ENCODE results near the gene ABI3BP.

Gene ABI3BP

GRCh38 chr3:100725935-100726513 is 267.2 kb downstream of the ABI3BP start:
- Histone ChIP-seq H3K4me2 (ENCODE audit: low read depth, low read length, poor library complexity, severe bottlenecking) (no peak overlapping the region), H2AFZ (ENCODE audit: low read length) (no peak overlapping the region), H3K36me3 (ENCODE audit: insufficient read depth, low read length) (peaks cover 79% of the 10 kb centered on the region), H3K9me3 (ENCODE audit: insufficient read depth, low read depth, low read length) (no peaks in the 10 kb centered on the region; the same call in 1 of the 2 replicates), H3F3A (ENCODE audit: low read depth) (no peaks in the 10 kb centered on the region), H3K79me2 (ENCODE audit: insufficient read depth, low read length) (peaks cover 39% of the 10 kb centered on the region; the same call in 1 of the 2 replicates), H3K4me3 (ENCODE audit: low read length, poor library complexity, severe bottlenecking) (no peak overlapping the region), H3K4me1 (ENCODE audit: insufficient read depth, low read length, poor library complexity, severe bottlenecking) (no peaks in the 10 kb centered on the region), H3K27me3 (ENCODE audit: insufficient read depth, low read length, poor library complexity, severe bottlenecking) (no peaks in the 10 kb centered on the region), H3K9me2 (replicated peaks; ENCODE audit: low read depth, low read length) (no peaks in the 10 kb centered on the region), H4K20me1 (ENCODE audit: insufficient read depth, low read length, poor library complexity, severe bottlenecking) (peaks cover 32% of the 10 kb centered on the region), H3K9ac (ENCODE audit: low read depth, low read length, poor library complexity, severe bottlenecking) (no peak overlapping the region)
- no peak for TF ChIP-seq EZH2phosphoT487 (IDR thresholded peaks at IDR 0.05; ENCODE audit: borderline replicate concordance)
- TF ChIP-seq, protein P1, sequence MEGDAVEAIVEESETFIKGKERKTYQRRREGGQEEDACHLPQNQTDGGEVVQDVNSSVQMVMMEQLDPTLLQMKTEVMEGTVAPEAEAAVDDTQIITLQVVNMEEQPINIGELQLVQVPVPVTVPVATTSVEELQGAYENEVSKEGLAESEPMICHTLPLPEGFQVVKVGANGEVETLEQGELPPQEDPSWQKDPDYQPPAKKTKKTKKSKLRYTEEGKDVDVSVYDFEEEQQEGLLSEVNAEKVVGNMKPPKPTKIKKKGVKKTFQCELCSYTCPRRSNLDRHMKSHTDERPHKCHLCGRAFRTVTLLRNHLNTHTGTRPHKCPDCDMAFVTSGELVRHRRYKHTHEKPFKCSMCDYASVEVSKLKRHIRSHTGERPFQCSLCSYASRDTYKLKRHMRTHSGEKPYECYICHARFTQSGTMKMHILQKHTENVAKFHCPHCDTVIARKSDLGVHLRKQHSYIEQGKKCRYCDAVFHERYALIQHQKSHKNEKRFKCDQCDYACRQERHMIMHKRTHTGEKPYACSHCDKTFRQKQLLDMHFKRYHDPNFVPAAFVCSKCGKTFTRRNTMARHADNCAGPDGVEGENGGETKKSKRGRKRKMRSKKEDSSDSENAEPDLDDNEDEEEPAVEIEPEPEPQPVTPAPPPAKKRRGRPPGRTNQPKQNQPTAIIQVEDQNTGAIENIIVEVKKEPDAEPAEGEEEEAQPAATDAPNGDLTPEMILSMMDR (conservative IDR thresholded peaks at IDR 0.05; ENCODE audit: low read length): no peak

DNA sequence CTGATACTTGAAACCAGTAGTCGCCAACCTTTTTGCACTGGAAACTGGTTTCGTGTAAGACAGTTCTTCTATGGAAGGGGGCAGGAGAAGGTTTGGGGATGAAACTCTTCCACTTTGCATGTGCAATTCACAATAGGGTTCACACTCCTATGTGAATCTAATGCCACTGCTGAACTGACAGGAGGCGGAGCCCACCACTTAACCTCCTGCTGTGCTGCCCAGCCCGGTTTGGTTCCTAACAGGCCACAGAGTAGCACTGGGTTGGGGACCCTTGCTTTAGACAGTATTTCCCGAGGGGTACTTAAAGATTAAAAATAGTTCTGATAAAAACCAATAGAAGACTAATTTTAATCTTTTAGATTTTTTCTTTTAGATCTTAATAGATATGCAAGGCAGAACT is 272.8 kb downstream of the ABI3BP start:
- TF ChIP-seq EZH2phosphoT487 (IDR thresholded peaks at IDR 0.05; ENCODE audit: borderline replicate concordance): no peak
- TF ChIP-seq, protein P1 (conservative IDR thresholded peaks at IDR 0.05; ENCODE audit: low read length): no peak

DNA sequence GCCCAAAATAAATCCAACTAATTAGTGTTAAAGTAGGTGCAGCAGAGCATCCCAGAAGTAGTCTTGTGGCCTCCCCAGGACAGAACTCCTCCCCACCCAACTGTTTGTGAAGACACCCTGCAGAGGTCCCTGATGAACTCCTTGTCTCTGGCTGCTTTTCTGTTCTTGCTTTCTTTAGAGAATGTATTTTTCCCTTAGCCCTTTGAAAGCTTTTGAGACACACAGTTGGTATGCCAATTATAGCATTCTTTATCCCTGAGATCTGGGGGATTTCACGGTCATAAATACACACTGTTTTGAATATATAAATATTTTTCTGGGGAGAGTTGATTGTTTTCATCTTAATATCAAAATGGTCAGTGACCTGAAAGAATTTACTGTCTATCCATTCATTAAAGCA is 274.1 kb downstream of the ABI3BP start:
- Histone ChIP-seq H3K9ac (ENCODE audit: low read depth, low read length, poor library complexity, severe bottlenecking) (no peak overlapping the region), H3K36me3 (ENCODE audit: insufficient read depth, low read length) (peaks cover 65% of the 10 kb centered on the region), H3K4me3 (ENCODE audit: low read length, poor library complexity, severe bottlenecking) (peak overlapping the region; percentile 32), H4K20me1 (ENCODE audit: insufficient read depth, low read length, poor library complexity, severe bottlenecking) (peaks cover 69% of the 10 kb centered on the region), H3K9me3 (ENCODE audit: insufficient read depth, low read depth, low read length) (no peaks in the 10 kb centered on the region; the same call in 1 of the 2 replicates), H3K9me2 (replicated peaks; ENCODE audit: low read depth, low read length) (no peaks in the 10 kb centered on the region), H3K4me2 (ENCODE audit: low read depth, low read length, poor library complexity, severe bottlenecking) (peak overlapping the region; percentile 59), H3K79me2 (ENCODE audit: insufficient read depth, low read length) (peaks cover 81% of the 10 kb centered on the region), H2AFZ (ENCODE audit: low read length) (no peak overlapping the region), H3F3A (ENCODE audit: low read depth) (no peaks in the 10 kb centered on the region), H3K27me3 (ENCODE audit: insufficient read depth, low read length, poor library complexity, severe bottlenecking) (no peaks in the 10 kb centered on the region), H3K4me1 (ENCODE audit: insufficient read depth, low read length, poor library complexity, severe bottlenecking) (peaks cover 47% of the 10 kb centered on the region)
- no peak for TF ChIP-seq EZH2phosphoT487 (IDR thresholded peaks at IDR 0.05; ENCODE audit: borderline replicate concordance)
- TF ChIP-seq, protein P1 (conservative IDR thresholded peaks at IDR 0.05; ENCODE audit: low read length): no peak

More for the DNA sequence above, 272.8 kb downstream of the ABI3BP start:
- H3F3A ChIP-seq (ENCODE audit: low read depth): no peaks in the 10 kb centered on the region
- peaks cover 56% of the 10 kb centered on the region for H4K20me1 ChIP-seq (ENCODE audit: insufficient read depth, low read length, poor library complexity, severe bottlenecking)
- no peaks in the 10 kb centered on the region; the same call in 1 of the 2 replicates for H3K9me3 ChIP-seq (ENCODE audit: insufficient read depth, low read depth, low read length)
- H3K27me3 ChIP-seq (ENCODE audit: insufficient read depth, low read length, poor library complexity, severe bottlenecking): no peaks in the 10 kb centered on the region
- H3K9me2 ChIP-seq (replicated peaks; ENCODE audit: low read depth, low read length): no peaks in the 10 kb centered on the region
- H3K9ac ChIP-seq (ENCODE audit: low read depth, low read length, poor library complexity, severe bottlenecking): no peak overlapping the region
- no peak overlapping the region for H2AFZ ChIP-seq (ENCODE audit: low read length)
- peaks cover 37% of the 10 kb centered on the region for H3K4me1 ChIP-seq (ENCODE audit: insufficient read depth, low read length, poor library complexity, severe bottlenecking)
- peak overlapping the region; percentile 59 for H3K4me2 ChIP-seq (ENCODE audit: low read depth, low read length, poor library complexity, severe bottlenecking)
- H3K79me2 ChIP-seq (ENCODE audit: insufficient read depth, low read length): peaks cover 73% of the 10 kb centered on the region
- H3K36me3 ChIP-seq (ENCODE audit: insufficient read depth, low read length): peaks cover 63% of the 10 kb centered on the region
- no peak overlapping the region for H3K4me3 ChIP-seq (ENCODE audit: low read length, poor library complexity, severe bottlenecking)

All from Loucy (cell line).